NOMO-1 treated with DMSO at 0.1 percent for 48 hours (cell line): ENCODE measurements around the gene ERN1.

Source experiments
- DNase-seq: peaks from one replicate; lab custom pipeline; 2025; ENCODE audit not compliant: unreplicated experiment; lab: John Stamatoyannopoulos, UW

Gene ERN1

GRCh38 chr17:64006361-64007088, 123.4 kb downstream of the ERN1 start:
- DNase-seq, result no peak

DNA sequence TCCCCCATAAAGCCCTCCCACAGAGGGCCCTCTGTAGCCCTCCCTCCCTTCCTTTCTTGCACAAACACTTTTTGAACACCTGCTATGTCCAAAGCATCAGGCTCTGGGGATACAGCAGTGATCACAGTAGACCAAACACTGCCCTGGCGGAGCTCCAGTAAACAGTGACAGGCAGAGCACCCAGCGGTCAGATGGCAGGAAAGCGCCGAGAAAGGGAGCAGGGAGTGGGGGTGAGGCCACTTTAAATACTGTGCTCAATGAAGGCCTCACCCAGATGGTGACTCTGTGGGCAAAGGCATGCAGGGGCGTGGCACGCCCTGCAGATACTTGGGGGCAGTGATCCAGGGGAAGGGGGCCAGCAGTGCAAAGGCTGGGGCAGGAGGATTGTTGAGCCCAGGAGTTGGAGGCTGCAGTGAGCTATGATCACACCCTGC, 124.2 kb downstream of the ERN1 start:
- DNase-seq, result no peak

- DNase-seq, result no peak
Observed at GRCh38 chr17:64004903-64005733, 124.8 kb downstream of the ERN1 start.

DNA sequence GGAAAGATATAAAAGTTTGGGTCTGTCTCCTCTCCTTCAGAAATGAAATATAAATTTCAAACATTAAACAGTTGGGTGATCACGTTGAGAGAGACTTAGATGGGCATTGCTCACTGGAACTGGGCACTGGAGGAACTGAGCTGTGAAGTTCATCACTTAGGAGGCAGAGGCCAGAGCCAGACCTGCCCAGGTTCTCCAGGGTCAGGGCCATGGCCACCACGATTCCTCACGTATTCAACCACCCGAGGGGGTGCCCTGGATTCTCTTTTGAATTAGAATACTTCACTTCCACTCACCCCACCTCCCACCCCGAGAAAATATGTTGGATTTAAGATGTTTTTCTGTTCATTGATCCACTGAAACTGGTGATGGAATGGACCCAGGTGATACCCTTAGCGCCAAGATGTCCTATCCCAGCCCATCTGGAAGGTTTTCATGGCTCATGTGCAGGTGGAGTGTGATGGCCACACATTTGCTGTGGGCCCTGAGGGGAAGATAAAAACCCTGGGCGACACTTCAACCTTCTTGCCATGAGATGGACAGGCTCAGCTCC, 125.7 kb downstream of the ERN1 start:
- DNase-seq, result no peak

DNA sequence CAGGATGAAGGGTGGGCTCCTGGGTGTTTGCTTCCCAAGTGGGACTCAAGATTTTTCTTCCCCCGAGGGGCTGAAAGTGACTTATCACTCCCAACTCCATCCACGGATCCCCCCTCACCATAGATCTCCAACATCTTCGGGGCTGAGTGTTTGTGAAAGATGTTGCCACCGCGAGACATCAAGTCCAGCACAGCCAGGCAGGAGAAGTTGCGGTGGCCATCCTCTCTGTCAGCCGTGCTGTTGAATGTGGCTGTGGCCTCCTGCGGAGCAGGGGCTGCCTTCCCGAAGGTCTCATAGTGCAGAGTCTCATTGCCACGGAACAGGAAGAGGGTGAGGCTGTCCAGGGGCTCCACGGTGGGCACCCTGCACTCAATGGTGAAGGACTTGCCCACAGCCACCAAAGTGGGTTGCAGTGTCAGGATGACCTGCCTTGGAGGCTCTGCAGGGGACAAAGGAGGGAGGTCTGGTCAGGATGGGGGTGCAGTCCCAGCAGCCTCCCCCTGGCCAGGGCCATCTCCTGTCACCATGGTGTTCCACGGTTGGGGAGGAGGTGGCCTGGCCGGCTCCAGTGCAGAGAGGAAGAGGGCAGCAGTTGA, 126.3 kb downstream of the ERN1 start:
- DNase-seq, result no peak

- no peak for DNase-seq
Observed at GRCh38 chr17:64002658-64003525, 127.1 kb downstream of the ERN1 start.

DNA sequence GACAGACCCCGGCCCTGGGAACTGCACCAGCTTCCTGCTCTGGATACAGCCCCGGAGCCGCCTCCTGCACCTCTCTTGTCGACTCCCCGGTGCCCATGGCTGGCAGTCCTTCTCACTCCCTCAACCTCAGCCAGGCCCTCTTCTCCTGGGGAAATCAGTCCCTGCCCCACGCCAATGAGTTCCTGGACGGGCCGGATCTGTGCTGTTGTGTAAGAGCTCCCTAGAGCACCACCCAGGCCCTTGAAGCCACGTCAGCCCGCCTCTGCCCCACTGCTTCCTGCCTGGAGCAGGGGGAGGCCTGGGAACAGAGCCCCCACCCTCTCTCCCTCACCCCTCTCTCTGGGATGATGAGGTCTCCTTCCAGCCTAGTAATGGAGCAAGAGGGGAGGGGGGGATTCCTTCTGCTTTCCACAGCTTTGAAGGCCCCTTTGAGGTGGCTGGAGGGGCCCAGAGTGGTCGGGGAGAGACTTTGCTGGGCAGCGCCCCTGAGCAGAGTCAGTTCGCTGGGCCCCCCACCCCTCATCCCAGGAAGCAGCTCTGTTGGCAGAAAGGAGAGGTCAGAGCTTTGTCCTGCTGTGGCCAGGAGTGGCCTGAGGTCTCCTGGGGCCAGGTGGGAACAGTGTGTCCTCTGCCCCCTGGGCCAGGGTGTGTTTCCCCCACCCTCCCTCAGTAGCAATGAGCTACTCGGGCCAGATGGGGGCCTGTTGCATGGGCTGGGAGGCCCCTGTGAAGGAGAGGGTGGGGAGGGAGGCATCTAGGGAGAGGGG, 128.0 kb downstream of the ERN1 start:
- DNase-seq, result no peak

- no peak for DNase-seq
Observed at GRCh38 chr17:64001091-64001579, 128.8 kb downstream of the ERN1 start.

GRCh38 chr17:63999680-64000531, 130.0 kb downstream of the ERN1 start:
- no peak for DNase-seq

- DNase-seq, result no peak
Observed at GRCh38 chr17:63998721-63999679, 130.9 kb downstream of the ERN1 start.

GRCh38 chr17:63998050-63998720, 131.8 kb downstream of the ERN1 start, which contains the start of gene PRR29:
Gene PRR29 (plus strand): TSS chr17:63998351. CDS start chr17:63998365, 14 bp downstream.
- peak; percentile 25 for DNase-seq

DNA sequence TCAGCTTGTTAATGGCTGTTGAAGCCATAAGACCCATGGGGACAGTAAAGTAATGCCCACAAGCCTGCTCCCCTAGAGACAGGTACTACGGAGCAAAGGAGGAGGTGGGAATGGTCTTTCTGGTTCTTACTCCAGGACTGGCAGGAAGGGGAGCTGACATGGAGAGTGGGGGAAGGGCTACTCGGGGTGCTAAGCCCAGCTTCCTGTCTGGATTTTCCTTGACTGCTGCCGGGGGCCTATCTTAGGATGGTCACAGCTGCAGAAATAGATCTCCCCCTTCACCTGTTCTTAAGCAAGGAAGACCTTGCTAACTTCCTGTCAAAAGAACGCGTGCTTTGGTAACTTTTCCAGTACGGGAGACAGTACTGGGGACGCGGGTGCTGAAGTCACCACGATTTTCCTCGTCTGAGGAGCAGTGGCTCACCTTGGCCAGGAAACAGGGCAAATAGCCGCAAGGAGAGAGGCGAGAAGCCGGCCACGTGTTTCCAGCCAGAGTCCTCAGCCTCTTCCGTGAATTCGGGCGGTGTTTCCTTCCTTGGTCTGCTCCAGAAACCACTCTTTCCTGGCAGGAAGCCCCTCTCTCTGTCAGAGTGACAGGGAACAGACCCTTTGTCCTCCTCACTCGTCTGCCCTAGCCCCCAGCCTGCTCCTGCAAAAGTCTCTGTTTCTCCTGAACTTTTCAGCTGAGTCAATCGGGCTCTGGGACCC, 132.4 kb downstream of the ERN1 start:
- no peak for DNase-seq

DNA sequence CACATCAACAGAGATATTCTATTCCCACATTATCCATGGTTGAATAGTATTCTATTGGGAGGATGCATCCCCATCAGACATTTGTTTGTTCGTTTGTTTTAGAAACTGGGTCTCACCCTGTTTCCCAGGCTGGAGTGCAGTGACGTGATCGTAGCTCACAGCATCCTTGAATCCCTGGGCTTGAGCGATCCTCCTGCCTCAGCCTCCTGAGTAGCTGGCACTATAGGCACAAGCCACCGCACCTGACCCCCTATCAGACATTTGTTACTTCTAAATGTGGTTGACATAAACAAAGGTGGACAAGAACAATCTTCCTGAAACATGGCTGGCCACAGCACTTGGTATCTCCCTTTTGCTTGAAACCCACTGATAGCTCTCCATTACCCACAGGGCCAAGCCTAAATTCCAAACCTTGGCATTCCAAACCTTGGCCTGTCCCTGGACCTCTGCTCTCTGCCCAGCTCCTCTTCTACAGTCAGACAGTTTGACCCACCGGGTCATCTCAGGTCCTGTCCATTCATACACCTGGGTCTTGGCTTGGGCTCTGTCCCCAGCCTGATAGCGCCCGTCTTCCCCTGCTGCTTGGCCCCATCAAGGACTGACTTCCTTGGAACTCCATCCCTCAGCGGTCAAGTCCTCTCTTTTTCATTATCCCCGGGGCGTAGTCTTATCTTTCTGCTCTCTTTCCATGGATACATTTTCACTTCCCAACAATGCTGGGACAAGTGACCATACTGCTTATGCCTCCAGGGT, 133.3 kb downstream of the ERN1 start:
- no peak for DNase-seq

GRCh38 chr17:63995626-63996025, 134.3 kb downstream of the ERN1 start:
- no peak for DNase-seq

- DNase-seq, result no peak
Observed at GRCh38 chr17:63993368-63993985, 136.5 kb downstream of the ERN1 start.
